ENCODE measurements around the gene ZNF415.
A peak's percentile ranks its signal among the peaks of the same experiment; 100 is the strongest.
"Not testable (repeated sequence)": the region's sequence is repeated elsewhere in the genome, so short reads cannot be mapped to it uniquely, and the experiment has no call there.

Gene ZNF415

DNA sequence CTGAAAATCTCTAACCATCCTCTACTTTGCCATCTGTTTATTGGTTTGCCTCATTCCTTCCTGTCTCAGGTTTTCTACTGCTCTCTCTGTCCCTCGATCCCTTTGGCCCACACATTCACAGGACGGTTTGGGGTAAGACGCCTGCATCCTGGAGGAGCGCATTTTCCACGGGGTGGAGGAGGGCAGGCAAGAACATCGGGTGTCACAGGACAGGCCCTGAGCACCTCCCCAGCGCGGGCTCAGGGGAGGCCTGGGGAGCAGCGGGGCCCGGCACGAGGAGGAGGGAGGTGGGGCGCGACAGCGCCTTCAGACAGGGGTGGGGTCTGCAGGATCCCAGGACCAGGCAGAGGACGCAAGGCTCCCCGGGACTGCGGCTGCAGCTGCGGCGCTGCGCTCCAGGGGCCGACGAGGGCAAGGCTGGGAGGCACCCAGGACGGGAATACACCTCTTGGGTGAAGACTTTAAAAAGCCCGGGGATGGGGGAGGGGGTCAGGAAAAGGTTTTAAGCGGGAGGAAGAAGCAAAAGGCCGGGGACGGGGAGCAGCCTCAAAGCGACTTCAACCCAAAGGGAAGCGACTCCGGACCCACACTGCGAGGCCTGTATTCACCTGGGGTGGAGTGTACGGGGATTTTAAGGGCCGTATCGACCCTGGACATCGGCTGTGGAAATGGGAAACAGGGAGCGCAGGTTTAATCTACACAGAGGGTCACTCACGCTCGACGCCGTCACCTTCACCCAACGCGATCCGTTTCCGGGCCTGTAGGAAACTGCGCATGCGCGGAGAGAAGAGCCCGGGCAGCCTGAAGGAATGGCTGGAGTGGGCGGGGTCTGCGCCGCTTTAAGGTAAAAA lies at the start of gene ZNF415:
Gene ZNF415, minus strand, starts transcription at position 770 of the 851 bp plus-strand sequence. CDS start 10,234 bp downstream, outside the sequence.
- peak; percentile 70 for DNase-seq

GRCh38 chr19:53182202-53182601 lies 49.5 kb upstream of the ZNF415 start:
- DNase-seq: no peak

GRCh38 chr19:53177986-53178385 lies 45.3 kb upstream of the ZNF415 start:
- DNase-seq: no peak

- DNase-seq: no peak
These were observed 40.2 kb upstream of the ZNF415 start for GRCh38 chr19:53172889-53173288.

DNA sequence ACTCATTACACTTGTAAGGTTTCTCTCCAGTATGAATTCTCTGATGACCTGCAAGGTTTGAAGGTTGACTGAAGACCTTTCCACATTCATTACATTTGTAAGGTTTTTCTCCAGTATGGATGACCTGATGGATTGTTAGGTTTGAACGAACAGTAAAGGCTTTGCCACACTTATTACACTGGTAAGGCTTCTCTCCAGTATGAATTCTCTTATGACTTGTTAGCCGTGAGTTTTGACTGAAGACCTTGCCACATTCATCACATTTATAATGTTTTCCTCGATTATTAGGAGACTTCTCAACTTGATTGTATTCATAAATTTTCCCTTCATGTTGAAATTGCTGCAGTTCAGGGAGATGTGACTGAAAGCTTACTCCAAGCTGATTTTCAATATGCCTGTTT lies 33.0 kb upstream of the ZNF415 start:
- no peak for DNase-seq

DNA sequence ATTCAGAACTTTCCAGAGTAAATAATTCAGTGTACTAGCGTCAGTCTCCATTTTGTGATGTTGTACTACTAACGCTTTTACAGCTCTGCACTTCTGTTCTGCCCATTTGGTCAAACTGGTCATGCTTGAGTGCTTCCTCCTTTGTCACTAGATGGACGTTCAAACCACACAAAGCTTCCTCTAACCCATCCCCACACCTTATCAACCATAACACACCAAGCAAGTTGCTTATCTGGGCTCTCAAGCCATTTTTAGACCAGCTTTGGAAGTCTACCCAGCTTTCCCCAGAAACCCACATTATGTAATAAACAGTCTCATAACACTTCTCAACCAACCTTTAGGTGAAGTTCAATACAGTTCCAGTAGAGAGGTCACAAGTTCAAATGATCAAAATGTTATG lies 28.4 kb upstream of the ZNF415 start:
- no peak for DNase-seq

- DNase-seq: no peak
These were observed 27.6 kb upstream of the ZNF415 start for GRCh38 chr19:53160350-53160749.

- peak; percentile 18 for DNase-seq
These were observed 25.5 kb upstream of the ZNF415 start for GRCh38 chr19:53158119-53158656.

DNA sequence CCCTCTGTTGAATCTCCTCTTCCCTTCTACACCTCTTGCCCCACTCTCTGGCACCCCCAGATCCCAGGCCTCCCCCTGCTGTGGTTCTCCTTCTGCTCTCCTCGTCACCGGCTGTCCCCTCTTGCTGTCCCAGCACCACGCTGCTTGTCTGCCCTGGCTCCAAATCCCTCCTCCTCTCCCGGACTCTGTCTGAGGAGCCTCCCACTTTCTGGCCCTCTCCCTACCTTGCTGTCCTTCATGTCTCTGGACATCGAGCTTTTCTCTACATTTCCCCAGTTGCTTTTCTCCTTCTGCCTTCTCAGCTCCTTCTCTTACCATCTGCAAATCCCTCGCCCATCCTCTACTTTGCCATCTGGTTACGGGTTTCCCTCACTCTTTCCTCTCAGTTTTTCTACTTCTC lies 24.9 kb upstream of the ZNF415 start:
- DNase-seq: no peak

- DNase-seq: no peak
These were observed 24.1 kb upstream of the ZNF415 start for GRCh38 chr19:53156850-53157249.

DNA sequence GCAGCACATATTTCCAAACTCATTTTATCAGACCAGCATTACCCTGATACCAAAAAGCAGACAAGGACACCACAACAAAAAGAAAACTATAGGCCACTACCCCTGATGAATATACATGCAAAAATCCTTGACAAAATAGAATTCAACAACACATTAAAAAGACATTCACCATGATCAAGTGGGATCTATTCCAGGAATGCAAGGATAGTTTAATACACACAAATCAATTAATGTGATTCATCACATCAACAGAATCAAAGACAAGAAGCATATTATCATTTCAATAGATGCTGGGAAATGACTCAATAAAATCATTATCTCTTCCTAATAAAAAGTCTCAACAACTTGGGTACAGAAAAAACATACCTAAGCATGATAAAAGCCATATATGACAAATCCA lies 14.9 kb upstream of the ZNF415 start:
- DNase-seq: no peak

DNA sequence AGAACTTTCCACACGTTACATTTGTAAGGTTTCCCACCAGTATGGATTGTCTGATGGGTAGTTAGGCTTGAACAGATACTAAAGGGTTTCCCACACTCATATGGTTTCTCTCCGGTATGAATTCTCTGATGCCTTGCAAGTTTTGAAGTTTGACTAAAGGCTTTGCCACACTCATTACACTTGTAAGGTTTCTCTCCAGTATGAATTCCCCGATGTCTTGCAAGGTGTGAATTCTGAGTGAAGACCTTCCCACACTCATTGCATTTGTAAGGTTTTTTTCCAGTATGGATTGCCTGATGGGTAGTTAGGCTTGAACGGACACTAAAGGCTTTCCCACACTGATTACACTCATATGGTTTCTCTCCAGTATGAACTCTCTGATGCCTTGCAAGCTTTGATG lies 7.6 kb upstream of the ZNF415 start:
- no peak for DNase-seq

- no peak for DNase-seq
These were observed 3.7 kb upstream of the ZNF415 start for GRCh38 chr19:53136432-53136831.

DNA sequence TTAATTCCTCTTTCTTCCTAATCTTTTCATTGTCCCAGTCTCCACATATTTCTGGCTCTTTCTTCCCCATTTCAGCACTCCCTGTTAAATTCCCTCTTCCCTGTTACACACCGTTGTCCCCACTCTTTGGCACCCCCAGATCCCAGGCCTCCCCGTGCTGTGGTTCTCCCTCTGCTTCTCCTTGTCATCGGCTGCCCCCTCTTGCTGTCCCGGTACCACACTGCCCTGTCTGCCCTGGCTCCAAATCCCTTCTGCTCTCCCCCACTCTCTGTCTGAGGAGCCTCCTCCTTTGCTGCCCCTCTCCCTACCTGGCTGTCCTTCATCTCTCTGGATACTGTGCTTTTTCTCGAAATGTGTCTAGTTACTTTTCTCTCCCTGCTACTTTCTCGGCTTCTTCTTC lies 983 bp downstream of the ZNF415 start:
- DNase-seq: no peak

DNA sequence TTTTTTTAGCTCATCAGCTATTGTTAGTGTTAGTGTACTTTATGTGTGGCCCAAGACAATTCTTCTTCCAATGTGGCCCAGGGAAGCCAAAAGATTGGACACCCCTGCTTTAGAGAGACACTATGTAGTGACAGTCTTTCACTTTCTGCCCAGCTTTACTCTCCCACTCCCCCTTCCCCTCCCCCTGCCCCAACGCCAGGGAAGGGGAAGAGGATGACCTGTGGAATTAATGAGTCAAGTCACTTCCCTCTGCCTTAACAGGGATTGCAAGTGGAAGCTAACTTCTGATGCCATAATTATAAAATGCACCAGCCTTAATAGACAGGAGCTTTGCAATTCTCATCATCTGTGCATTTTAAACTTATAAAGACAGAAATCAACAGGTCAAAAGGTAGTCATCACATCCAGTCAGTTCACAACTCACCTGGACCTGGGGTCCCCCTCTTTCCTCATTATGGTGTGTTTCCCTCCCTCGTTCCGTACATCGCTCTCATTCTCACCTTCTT lies 1.6 kb downstream of the ZNF415 start:
- DNase-seq: no peak

- no peak for DNase-seq
These were observed 2.2 kb downstream of the ZNF415 start for GRCh38 chr19:53130506-53130905.

DNA sequence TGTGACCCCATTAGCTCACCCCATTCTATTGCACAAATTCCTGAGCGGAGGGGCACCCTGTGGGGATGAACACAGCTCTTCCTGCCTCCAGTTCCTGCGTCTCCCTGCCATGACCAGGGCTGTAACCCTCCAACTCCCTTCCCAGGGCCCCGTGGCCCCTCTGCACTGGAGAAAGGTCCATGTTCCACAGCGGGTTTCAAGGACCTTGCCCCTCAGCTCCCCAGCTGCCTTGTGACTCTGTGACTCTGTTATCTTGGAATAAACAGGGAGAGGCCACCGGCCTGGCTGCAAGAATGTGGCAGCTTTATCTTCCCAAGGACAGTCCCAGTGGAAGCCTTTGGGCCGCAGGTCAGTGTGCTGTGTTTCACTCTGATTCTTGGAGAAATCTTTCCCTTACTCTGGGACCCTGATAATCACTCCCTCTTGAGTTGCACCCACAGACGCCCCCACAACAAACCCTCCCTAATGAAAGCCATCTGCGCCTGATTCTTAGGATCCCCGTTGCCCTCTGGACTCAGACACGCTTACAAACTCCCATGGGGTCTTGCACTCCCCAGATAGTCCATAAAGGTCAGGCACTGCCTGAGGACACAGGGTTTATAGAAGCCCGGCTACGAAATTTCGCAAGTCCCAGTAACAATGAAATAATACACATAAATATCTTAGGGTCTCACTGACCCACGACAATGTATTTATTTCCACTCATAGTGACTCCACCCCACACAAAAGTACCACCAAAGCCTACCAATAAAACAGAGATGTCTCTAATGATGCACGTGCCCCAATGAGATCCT lies 5.8 kb downstream of the ZNF415 start:
- DNase-seq: not testable (repeated sequence)

GRCh38 chr19:53123400-53123799 lies 9.3 kb downstream of the ZNF415 start:
- no peak for DNase-seq

- no peak for DNase-seq
These were observed 20.4 kb downstream of the ZNF415 start for GRCh38 chr19:53112286-53112685.

GRCh38 chr19:53109527-53109926 lies 23.2 kb downstream of the ZNF415 start:
- DNase-seq: no peak

- DNase-seq: peak; percentile 98
These were observed 29.2 kb downstream of the ZNF415 start, which contains the start of gene ZNF160 for GRCh38 chr19:53103234-53104203. ZNF160 (minus strand) TSS chr19:53103422; CDS start chr19:53086276, 17,146 bp downstream.

- peak; percentile 32 for DNase-seq
These were observed 29.9 kb downstream of the ZNF415 start for GRCh38 chr19:53102756-53103233.

Measured in CD4-positive, alpha-beta T cell treated with Interferon gamma for 1 hour (primary cell).